B cell (primary cell): ENCODE results near the gene IGF1R. TPM values are rescaled to one million over a fixed set of nuclear protein-coding genes. Genes with fewer than 3 reads are reported as not detected.

Experiments used
- ATAC-seq: fragments of 200-7000 bp; cut with Tn5 transposase; one replicate; pipeline ENCODE4 v1.10.0; 2021; ENCODE audit warnings: low read depth, mild to moderate bottlenecking, moderate number of reproducible peaks, moderate library complexity
- CTCF ChIA-PET: fragments of 350-600 bp; sonication (Branson Sonifier 250); formaldehyde crosslinking; loops from one replicate; lab custom pipeline; 2021; ENCODE audit warnings: antibody characterized with exemption, inconsistent platforms; lab: Charles Lee
- POLR2A ChIA-PET: fragments of 350-600 bp; sonication (Branson Sonifier 250); formaldehyde crosslinking; loops from one replicate; lab custom pipeline; 2021; ENCODE audit warnings: antibody characterized with exemption; lab: Charles Lee
- DNase-seq: peaks from one replicate; pipeline ENCODE4 v3.0.0; 2013
- H2AFZ ChIP-seq: 2 replicates; pipeline ENCODE4 v1.6.1; 2012; ENCODE audit warnings: mild to moderate bottlenecking, low read depth, low read length; ENCODE audit not compliant: insufficient read depth, poor library complexity, severe bottlenecking
- H3K27ac ChIP-seq, 2 donors: 1 replicate in 1 of 2; 2 replicates in 1 of 2; pipeline ENCODE4 v1.5.1; 2012 to 2013; ENCODE audit warnings: low read length in 2 of 2, mild to moderate bottlenecking in 2 of 2, moderate library complexity in 1 of 2
- H3K27me3 ChIP-seq, 4 experiments: fragments of 200-600 bp in 1 of 4; sonication (generic) in 1 of 4; replicated peaks in 1 of 4; 1 replicate in 2 of 4; 2 replicates in 2 of 4; pipeline versions ENCODE4 v1.6.1 to v1.7.0; 2013 to 2016; ENCODE audit warnings: low read length in 3 of 4, mild to moderate bottlenecking in 2 of 4, mixed read lengths in 1 of 4, moderate library complexity in 1 of 4; ENCODE audit not compliant: insufficient read depth in 4 of 4, control insufficient read depth in 3 of 4; ENCODE audit errors: control extremely low read depth in 1 of 4
- H3K36me3 ChIP-seq, 2 experiments: replicated peaks in 1 of 2; 1 replicate in 1 of 2; 2 replicates in 1 of 2; pipeline versions ENCODE4 v1.6.1 to v1.7.1; 2013; ENCODE audit warnings: low read length in 1 of 2; ENCODE audit not compliant: insufficient read depth in 2 of 2, control insufficient read depth in 1 of 2; ENCODE audit errors: control extremely low read depth in 1 of 2, extremely low read depth in 1 of 2
- H3K4me1 ChIP-seq, 2 donors: fragments of 200-600 bp in 1 of 2; sonication (generic) in 1 of 2; 1 replicate in 1 of 2; 2 replicates in 1 of 2; pipeline versions ENCODE4 v1.5.1 to v1.6.1; 2013 to 2017; ENCODE audit warnings: low read length in 2 of 2; ENCODE audit not compliant: control insufficient read depth in 2 of 2, insufficient read depth in 2 of 2
- H3K4me2 ChIP-seq: replicated peaks from 2 replicates; pipeline ENCODE3; 2012; ENCODE audit warnings: mild to moderate bottlenecking, low read depth, low read length; ENCODE audit not compliant: poor library complexity, severe bottlenecking
- H3K4me3 ChIP-seq, 5 experiments: fragments of 200-600 bp in 1 of 5; sonication (generic) in 1 of 5; 1 replicate in 3 of 5; 2 replicates in 2 of 5; pipeline versions ENCODE4 v1.5.1 to v1.7.0; 2011 to 2016; ENCODE audit warnings: low read length in 4 of 5, mild to moderate bottlenecking in 4 of 5, low read depth in 2 of 5, control low read depth in 1 of 5, moderate library complexity in 1 of 5; ENCODE audit not compliant: insufficient read depth in 1 of 5; ENCODE audit errors: control extremely low read depth in 1 of 5, extremely low read depth in 1 of 5
- H3K79me2 ChIP-seq: fragments of 200-600 bp; sonication (generic); one replicate; pipeline ENCODE4 v1.6.0; 2016; ENCODE audit warnings: low read length; ENCODE audit not compliant: control insufficient read depth, insufficient read depth
- H3K9ac ChIP-seq: fragments of 200-600 bp; sonication (generic); 2 replicates; pipeline ENCODE4 v1.6.1; 2017; ENCODE audit warnings: mild to moderate bottlenecking, low read length, moderate library complexity
- H3K9me3 ChIP-seq, 3 donors: one replicate each; pipeline versions ENCODE4 v1.6.1 to v1.7.1; 2013; ENCODE audit warnings: low read length in 2 of 3; ENCODE audit not compliant: control insufficient read depth in 2 of 3, insufficient read depth in 1 of 3; ENCODE audit errors: control extremely low read depth in 1 of 3
- H4K20me1 ChIP-seq: 2 replicates; pipeline ENCODE4 v1.6.0; 2012; ENCODE audit warnings: mild to moderate bottlenecking, low read length; ENCODE audit not compliant: insufficient read depth, control insufficient read depth, poor library complexity, severe bottlenecking
- H3K27ac Mint-ChIP-seq: one replicate; pipeline ENCODE4 v1.8.0; 2021; ENCODE audit warnings: mixed read lengths
- H3K27me3 Mint-ChIP-seq: one replicate; pipeline ENCODE4 v1.8.0; 2021; ENCODE audit warnings: mixed read lengths
- H3K4me1 Mint-ChIP-seq: one replicate; pipeline ENCODE4 v1.8.0; 2021; ENCODE audit warnings: mixed read lengths
- H3K4me3 Mint-ChIP-seq: one replicate; pipeline ENCODE4 v1.8.0; 2021; ENCODE audit warnings: mixed read lengths
- H3K9me3 Mint-ChIP-seq: one replicate; pipeline ENCODE4 v1.8.0; 2022; ENCODE audit warnings: mixed read lengths; ENCODE audit not compliant: insufficient read depth
- EZH2 ChIP-seq: IDR thresholded peaks from 2 replicates; pipeline ENCODE4 v1.6.1; 2012; ENCODE audit warnings: borderline replicate concordance, low read depth, mild to moderate bottlenecking, moderate library complexity, low read length; ENCODE audit not compliant: insufficient read depth, poor library complexity, severe bottlenecking
- WGBS: methylation state at CpG from one replicate; pipeline ENCODE4 v1.1.5; 2013; ENCODE audit warnings: missing lambda C conversion rate; ENCODE audit not compliant: insufficient coverage; 5-methylcytosine and 5-hydroxymethylcytosine counted together
- intact Hi-C: fragments of 100-400 bp; cut with micrococcal nuclease; formaldehyde crosslinking; loops from one replicate; pipeline ENCODE4 v1.10.0; 2022
- polyA plus RNA-seq: library from polyadenylated mRNA; depleted of rRNA; stranded (reverse); fragments of >200 nt; gene quantifications from 2 replicates; pipeline ENCODE4 v1.2.3, GENCODE V29; 2012
- total RNA-seq, 2 donors: library from RNA; stranded (reverse); fragments of 120-200 nt in 1 of 2; gene quantifications; 1 replicate in 1 of 2; 2 replicates in 1 of 2; pipeline versions ENCODE4 v1.2.3 to v1.2.4, GENCODE V29; 2013 to 2022
- TF ChIP-seq, protein P1 (sequence below): fragments of 200-600 bp; IDR thresholded peaks from one replicate; pipeline ENCODE4 v1.8.0; 2022; ENCODE audit warnings: antibody characterized with exemption, mild to moderate bottlenecking

Gene IGF1R
- total and polyA plus RNA-seq, 2 donors (not counting 1 experiment from before 2014, with no cell fraction given), result 5.4 to 23.1 TPM

DNA sequence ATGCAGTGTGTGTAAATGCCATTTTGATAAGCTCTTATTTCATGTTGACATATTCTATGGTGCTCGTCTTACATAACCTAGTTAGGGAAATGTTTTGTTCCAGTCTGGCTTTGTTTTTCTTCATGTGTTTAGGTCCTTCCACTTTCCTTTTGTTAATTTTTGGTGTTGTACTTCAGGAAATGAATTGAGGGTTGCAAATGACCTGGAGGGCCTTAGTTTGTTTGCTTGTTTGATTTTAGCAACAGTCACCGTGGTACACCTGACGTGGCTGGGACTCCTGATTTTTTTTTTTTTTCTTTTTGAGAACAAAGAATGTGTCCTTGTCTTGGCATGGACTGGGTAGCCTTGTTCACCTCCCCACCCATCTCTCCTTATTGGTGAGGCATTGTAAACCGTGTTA, 114.8 kb downstream of the IGF1R start:
- Mint-ChIP-seq H3K9me3 (no peaks in the 10 kb centered on the region), H3K4me1 (peaks cover 1% of the 10 kb centered on the region), H3K27me3 (peaks cover 4% of the 10 kb centered on the region), H3K4me3 (no peak overlapping the region), H3K27ac (no peak overlapping the region)
- no peak for ATAC-seq
- peaks cover 8% of the 10 kb centered on the region for H3K79me2 ChIP-seq
- ChIA-PET CTCF (interaction anchor here (0.7 kb wide), 1 partner anchor 76 kb away, joined by 3 read pairs; no protein-coding TSS in a partner anchor), POLR2A (no interaction called here)
- H3K9me3 ChIP-seq, result no peaks in the 10 kb centered on the region
- no peaks in the 10 kb centered on the region for H3K4me1 ChIP-seq
- H3K27me3 ChIP-seq, result no peaks in the 10 kb centered on the region
- H3K4me3 ChIP-seq, result no peak overlapping the region
- no peak overlapping the region for H3K4me2 ChIP-seq
- no peak for DNase-seq
- intact Hi-C loops, result no loop called here
- H3K9ac ChIP-seq, result no peak overlapping the region
- H2AFZ ChIP-seq, result no peak overlapping the region
- no peaks in the 10 kb centered on the region for H3K36me3 ChIP-seq
- H3K27ac ChIP-seq, result no peak overlapping the region
- no peaks in the 10 kb centered on the region for H4K20me1 ChIP-seq
- TF ChIP-seq, protein P1, sequence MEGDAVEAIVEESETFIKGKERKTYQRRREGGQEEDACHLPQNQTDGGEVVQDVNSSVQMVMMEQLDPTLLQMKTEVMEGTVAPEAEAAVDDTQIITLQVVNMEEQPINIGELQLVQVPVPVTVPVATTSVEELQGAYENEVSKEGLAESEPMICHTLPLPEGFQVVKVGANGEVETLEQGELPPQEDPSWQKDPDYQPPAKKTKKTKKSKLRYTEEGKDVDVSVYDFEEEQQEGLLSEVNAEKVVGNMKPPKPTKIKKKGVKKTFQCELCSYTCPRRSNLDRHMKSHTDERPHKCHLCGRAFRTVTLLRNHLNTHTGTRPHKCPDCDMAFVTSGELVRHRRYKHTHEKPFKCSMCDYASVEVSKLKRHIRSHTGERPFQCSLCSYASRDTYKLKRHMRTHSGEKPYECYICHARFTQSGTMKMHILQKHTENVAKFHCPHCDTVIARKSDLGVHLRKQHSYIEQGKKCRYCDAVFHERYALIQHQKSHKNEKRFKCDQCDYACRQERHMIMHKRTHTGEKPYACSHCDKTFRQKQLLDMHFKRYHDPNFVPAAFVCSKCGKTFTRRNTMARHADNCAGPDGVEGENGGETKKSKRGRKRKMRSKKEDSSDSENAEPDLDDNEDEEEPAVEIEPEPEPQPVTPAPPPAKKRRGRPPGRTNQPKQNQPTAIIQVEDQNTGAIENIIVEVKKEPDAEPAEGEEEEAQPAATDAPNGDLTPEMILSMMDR, result no peak
- TF ChIP-seq EZH2, result no peak
- 90% methylated on average over 2 of the region's 4 CpGs for WGBS

DNA sequence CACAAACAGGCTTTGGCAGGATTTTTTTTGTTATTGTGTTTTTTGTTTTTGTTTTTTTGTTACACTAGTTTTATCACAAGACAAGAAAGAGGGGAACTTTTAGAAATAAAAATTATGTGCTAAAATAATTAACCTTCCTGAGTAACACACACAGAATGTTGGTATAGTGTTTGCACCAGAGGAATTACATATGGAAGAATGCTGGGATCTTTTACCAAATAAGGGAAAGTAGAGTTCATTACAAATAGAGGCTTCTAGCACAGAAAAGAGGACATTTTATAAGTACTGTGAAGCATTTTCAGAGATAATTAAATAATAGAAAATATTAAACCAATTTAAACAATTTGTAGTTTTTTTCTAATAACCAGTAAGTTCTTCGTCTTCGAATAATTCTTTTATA, 116.0 kb downstream of the IGF1R start:
- no peaks in the 10 kb centered on the region for H4K20me1 ChIP-seq
- intact Hi-C loops, result no loop called here
- DNase-seq, result no peak
- no peak for ATAC-seq
- no CpG with 5 or more reads among the region's 2 CpGs for WGBS
- H3K27me3 ChIP-seq, result no peaks in the 10 kb centered on the region
- H3K4me3 Mint-ChIP-seq, result no peak overlapping the region
- no peak overlapping the region for H3K9ac ChIP-seq
- H3K4me3 ChIP-seq, result no peak overlapping the region
- H3K36me3 ChIP-seq, result no peaks in the 10 kb centered on the region
- no peak overlapping the region for H2AFZ ChIP-seq
- H3K4me2 ChIP-seq, result no peak overlapping the region
- no peak overlapping the region for H3K27ac ChIP-seq
- H3K9me3 Mint-ChIP-seq, result no peaks in the 10 kb centered on the region
- no peaks in the 10 kb centered on the region for H3K9me3 ChIP-seq
- ChIA-PET POLR2A (no interaction called here), CTCF (no interaction called here)
- peaks cover 4% of the 10 kb centered on the region for H3K27me3 Mint-ChIP-seq
- peaks cover 1% of the 10 kb centered on the region for H3K4me1 Mint-ChIP-seq
- H3K4me1 ChIP-seq, result no peaks in the 10 kb centered on the region
- TF ChIP-seq, protein P1, result no peak
- H3K27ac Mint-ChIP-seq, result no peak overlapping the region
- H3K79me2 ChIP-seq, result peaks cover 8% of the 10 kb centered on the region
